ENCODE results near the gene CD209. TPM values are rescaled to one million over a fixed set of nuclear protein-coding genes. Genes with fewer than 3 reads are reported as not detected.
A peak's percentile ranks its signal among the peaks of the same experiment; 100 is the strongest.

Gene CD209
- total RNA-seq, 1 experiment from 2014 or later, result not detected

DNA sequence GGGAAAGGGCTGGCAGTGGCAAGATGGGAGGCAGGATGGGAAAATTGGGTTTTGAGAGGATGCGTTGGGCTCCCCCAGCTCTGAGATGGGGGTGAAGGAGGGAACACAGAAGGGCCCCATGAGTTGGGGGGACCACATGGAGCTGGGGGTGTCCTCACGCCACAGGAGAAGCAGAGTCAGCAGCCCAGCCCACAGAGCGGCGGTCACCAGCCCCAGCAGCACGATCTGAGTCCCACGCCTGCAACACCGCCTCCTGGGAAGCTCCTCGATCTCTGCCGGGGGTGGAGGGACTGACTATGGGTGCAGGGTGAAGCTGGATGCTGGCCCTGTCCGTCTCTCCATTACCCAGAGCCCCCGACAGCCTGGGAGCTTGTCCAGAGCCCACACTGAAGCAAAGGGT is 48.8 kb downstream of the CD209 start:
- ChIA-PET CTCF (interaction anchor here (0.6 kb wide), 1 partner anchor 69 kb away, joined by 10 read pairs; the partner anchor contains the start of genes PET100 and XAB2), POLR2A (no interaction called here)
- intact Hi-C loops (cut with micrococcal nuclease; ENCODE audit: unreplicated experiment) (no loop called here), in situ Hi-C loops (cut with HindIII; ENCODE audit: low pct_unique_long_range_greater_than_20kb, low sequenced_read_pairs) (no loop called here)
- no peak overlapping the region for H3K4me3 ChIP-seq (ENCODE audit: low read depth in 2 of 2, low read length in 2 of 2)
- TF ChIP-seq TCF7L2 (IDR thresholded peaks at IDR 0.05; ENCODE audit: low read depth, low read length) (no peak), POLR2AphosphoS5 (IDR thresholded peaks at IDR 0.05; ENCODE audit: low read depth, low read length) (no peak), SIN3A (IDR thresholded peaks at IDR 0.05; ENCODE audit: borderline replicate concordance, insufficient read depth, low read depth, low read length) (no peak)
- TF ChIP-seq, protein P1, sequence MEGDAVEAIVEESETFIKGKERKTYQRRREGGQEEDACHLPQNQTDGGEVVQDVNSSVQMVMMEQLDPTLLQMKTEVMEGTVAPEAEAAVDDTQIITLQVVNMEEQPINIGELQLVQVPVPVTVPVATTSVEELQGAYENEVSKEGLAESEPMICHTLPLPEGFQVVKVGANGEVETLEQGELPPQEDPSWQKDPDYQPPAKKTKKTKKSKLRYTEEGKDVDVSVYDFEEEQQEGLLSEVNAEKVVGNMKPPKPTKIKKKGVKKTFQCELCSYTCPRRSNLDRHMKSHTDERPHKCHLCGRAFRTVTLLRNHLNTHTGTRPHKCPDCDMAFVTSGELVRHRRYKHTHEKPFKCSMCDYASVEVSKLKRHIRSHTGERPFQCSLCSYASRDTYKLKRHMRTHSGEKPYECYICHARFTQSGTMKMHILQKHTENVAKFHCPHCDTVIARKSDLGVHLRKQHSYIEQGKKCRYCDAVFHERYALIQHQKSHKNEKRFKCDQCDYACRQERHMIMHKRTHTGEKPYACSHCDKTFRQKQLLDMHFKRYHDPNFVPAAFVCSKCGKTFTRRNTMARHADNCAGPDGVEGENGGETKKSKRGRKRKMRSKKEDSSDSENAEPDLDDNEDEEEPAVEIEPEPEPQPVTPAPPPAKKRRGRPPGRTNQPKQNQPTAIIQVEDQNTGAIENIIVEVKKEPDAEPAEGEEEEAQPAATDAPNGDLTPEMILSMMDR (IDR thresholded peaks at IDR 0.05), result no peak
- TF ChIP-seq, protein P2, sequence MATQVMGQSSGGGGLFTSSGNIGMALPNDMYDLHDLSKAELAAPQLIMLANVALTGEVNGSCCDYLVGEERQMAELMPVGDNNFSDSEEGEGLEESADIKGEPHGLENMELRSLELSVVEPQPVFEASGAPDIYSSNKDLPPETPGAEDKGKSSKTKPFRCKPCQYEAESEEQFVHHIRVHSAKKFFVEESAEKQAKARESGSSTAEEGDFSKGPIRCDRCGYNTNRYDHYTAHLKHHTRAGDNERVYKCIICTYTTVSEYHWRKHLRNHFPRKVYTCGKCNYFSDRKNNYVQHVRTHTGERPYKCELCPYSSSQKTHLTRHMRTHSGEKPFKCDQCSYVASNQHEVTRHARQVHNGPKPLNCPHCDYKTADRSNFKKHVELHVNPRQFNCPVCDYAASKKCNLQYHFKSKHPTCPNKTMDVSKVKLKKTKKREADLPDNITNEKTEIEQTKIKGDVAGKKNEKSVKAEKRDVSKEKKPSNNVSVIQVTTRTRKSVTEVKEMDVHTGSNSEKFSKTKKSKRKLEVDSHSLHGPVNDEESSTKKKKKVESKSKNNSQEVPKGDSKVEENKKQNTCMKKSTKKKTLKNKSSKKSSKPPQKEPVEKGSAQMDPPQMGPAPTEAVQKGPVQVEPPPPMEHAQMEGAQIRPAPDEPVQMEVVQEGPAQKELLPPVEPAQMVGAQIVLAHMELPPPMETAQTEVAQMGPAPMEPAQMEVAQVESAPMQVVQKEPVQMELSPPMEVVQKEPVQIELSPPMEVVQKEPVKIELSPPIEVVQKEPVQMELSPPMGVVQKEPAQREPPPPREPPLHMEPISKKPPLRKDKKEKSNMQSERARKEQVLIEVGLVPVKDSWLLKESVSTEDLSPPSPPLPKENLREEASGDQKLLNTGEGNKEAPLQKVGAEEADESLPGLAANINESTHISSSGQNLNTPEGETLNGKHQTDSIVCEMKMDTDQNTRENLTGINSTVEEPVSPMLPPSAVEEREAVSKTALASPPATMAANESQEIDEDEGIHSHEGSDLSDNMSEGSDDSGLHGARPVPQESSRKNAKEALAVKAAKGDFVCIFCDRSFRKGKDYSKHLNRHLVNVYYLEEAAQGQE (IDR thresholded peaks at IDR 0.05; ENCODE audit: insufficient read depth in 1 of 2, low read depth in 2 of 2, low read length in 1 of 2), result no peak
- no peak overlapping the region for H3K27ac ChIP-seq (ENCODE audit: low read length)
- peaks cover 2% of the 10 kb centered on the region; the same call in 1 of the 2 replicates for H3K27me3 ChIP-seq (ENCODE audit: control insufficient read depth, insufficient read depth, low read length)
- no TSS peak for BruUV-seq (replicated peaks)
- DNase-seq (ENCODE audit: low read depth, low spot score), result no peak
- no peaks in the 10 kb centered on the region for H3K9me3 ChIP-seq (ENCODE audit: control insufficient read depth, insufficient read depth, low read depth, low read length)
- no peaks in the 10 kb centered on the region for H3K36me3 ChIP-seq (ENCODE audit: control insufficient read depth, insufficient read depth, low read length)
- ATAC-seq, result no peak
- H3K4me1 ChIP-seq (ENCODE audit: control insufficient read depth, insufficient read depth, low read length), result no peaks in the 10 kb centered on the region

DNA sequence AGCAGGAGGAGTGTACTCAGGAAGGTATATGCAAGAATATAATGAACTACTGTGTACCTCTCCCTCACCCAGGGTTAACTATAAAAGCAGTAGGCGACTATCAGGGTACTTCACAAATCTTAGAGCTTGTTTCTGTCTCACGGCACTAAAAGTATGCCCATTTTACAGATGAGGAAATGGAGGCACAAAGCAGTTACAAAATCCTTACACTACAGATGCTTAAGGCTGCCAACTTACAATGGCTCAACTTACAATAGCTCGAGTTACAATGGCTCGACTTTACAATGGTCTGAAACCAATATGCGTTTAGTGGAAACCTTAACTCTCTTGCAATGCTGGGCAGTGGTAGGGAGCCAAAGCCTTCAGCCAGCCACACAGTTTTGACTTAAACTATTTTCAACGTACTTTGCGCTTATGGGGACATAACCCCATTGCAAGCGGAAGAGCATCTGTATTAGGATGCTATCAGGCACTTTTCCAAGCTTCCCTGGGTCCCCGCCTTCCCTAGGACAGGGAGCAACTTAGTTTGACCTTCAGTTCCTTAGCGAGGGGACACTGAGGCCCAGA is 49.5 kb downstream of the CD209 start:
- in situ Hi-C loops (cut with HindIII; ENCODE audit: low pct_unique_long_range_greater_than_20kb, low sequenced_read_pairs), result no loop called here
- no peak for TF ChIP-seq TCF7L2 (IDR thresholded peaks at IDR 0.05; ENCODE audit: low read depth, low read length)
- TF ChIP-seq, protein P1 (IDR thresholded peaks at IDR 0.05), result no peak
- no peak for TF ChIP-seq SIN3A (IDR thresholded peaks at IDR 0.05; ENCODE audit: borderline replicate concordance, insufficient read depth, low read depth, low read length)
- TF ChIP-seq, protein P2 (IDR thresholded peaks at IDR 0.05; ENCODE audit: insufficient read depth in 1 of 2, low read depth in 2 of 2, low read length in 1 of 2), result no peak
- no peak for TF ChIP-seq POLR2AphosphoS5 (IDR thresholded peaks at IDR 0.05; ENCODE audit: low read depth, low read length)

More for the DNA sequence above, 49.5 kb downstream of the CD209 start:
- BruUV-seq (replicated peaks), result no TSS peak
- Histone ChIP-seq H3K27me3 (ENCODE audit: control insufficient read depth, insufficient read depth, low read length) (peaks cover 2% of the 10 kb centered on the region; the same call in 1 of the 2 replicates), H3K36me3 (ENCODE audit: control insufficient read depth, insufficient read depth, low read length) (no peaks in the 10 kb centered on the region), H3K9me3 (ENCODE audit: control insufficient read depth, insufficient read depth, low read depth, low read length) (no peaks in the 10 kb centered on the region), H3K4me1 (ENCODE audit: control insufficient read depth, insufficient read depth, low read length) (no peaks in the 10 kb centered on the region), H3K27ac (ENCODE audit: low read length) (no peak overlapping the region), H3K4me3 (ENCODE audit: low read depth in 2 of 2, low read length in 2 of 2) (no peak overlapping the region)
- ATAC-seq (peak; percentile 37; the same call in 1 of the 2 replicates), DNase-seq (ENCODE audit: low read depth, low spot score) (no peak)
- CTCF ChIA-PET, result interaction anchor here (0.5 kb wide), 1 partner anchor 331 kb away, joined by 4 read pairs; no protein-coding TSS in a partner anchor
- POLR2A ChIA-PET, result no interaction called here
- intact Hi-C loops (cut with micrococcal nuclease; ENCODE audit: unreplicated experiment), result no loop called here

Measured in Panc1 (cell line).